HG02798 (cell line): ENCODE results near the gene NFATC2.
A peak's percentile ranks its signal among the peaks of the same experiment; 100 is the strongest.

Experiments used
- ATAC-seq: cut with Tn5 transposase; IDR thresholded peaks from one replicate; pipeline ENCODE4 v1.9.1; 2021; ENCODE audit warnings: mild to moderate bottlenecking; ENCODE audit not compliant: unreplicated experiment, poor library complexity

The NFATC2 gene

DNA sequence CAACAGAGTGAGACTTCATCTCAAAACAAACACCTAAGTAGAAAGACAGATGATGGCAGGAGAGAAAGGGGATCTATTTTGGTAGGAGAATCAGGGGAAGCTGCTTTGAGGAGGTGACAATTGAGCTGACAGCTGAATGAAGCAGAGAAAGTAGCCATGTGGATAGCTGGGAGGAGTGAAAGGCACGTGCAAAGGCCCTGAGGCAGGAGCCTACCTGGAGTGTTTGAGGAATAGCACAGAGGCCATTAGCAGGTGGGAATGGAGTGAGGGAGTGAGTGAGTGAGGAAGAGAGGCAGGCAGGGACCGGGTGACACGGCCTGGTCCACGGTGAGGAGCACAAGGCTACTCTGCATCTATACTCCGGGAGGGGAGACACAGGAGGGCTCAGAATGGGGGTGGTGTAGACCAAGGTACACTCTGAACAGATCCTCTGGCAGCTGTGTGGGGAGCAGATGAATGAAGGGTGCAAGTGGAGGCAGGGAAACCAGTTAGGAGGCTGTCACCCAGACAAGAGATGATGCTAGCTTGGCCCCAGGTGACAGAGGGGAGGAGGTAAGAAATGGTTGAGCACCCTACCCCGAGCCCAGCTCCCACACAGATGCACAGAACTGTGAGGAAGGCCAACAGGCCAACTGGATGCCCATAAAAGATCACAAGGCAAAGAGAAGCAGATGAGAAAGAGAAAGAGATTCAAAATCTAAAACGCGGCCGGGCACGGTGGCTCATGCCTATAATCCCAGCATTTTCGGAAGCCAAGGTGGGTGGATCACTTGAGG lies 43.6 kb downstream of the NFATC2 start:
- no peak for ATAC-seq

DNA sequence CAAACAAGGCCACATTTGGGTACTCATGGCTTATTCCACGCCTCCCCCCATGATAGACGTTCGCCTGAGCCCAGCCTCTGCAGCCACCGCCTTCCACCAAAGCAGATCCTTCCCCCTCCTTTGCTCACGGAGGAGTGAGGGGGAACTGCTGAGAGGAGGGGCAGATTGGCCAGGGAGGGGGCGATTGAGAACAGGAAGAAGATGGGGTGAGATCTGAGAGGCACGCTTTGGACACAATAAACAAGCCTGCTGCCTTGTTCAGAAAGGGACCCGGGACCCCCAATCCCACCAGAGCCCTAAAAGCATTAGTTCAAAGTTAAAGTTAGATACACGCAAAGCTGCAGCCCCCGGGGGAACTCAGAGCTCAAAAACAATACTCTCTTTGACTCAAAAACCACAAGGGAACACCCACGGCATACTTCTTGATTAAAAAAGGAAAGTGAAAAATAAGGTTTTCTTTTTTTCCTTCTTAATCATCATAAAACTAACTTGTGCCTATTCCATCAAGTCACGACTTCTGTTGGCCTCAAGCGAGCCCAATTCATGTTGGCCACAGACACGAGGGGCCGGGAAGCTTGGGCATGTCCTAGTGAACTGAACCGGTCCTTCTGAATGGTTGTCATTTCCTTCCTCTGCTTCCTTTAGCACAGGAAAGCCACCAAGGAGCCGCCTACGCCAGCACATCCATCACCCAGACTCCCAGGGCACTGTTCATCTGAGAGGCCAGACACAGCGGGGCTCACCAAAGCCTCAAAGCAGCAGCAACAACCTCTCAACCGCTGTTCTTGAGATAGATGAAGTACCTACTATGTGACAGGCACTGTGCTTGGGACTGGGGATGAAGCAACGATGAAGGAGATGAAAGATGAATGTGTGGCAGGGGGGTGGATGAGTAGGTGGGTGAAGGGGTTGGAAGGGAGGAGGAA lies 44.7 kb downstream of the NFATC2 start:
- ATAC-seq: peak; percentile 35

DNA sequence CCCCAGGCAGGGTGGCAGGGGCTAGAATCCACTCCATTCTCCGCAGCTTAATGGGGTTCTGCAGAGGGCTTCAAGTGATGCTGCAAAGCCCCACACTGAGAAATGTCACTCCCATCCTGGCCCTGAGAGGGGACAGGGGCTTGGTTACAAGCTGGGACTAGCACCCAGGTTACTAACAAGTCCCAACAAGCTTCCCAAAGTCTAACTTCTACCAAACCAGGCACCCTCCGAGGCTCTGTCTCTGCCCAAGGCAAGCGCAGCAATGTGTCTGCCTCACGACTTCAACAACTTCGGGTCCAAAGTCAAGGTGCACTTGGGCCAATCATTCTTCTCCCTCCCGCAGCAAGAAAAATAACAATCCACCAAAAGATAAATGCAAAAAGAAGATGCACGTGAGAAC lies 45.6 kb downstream of the NFATC2 start:
- no peak for ATAC-seq

DNA sequence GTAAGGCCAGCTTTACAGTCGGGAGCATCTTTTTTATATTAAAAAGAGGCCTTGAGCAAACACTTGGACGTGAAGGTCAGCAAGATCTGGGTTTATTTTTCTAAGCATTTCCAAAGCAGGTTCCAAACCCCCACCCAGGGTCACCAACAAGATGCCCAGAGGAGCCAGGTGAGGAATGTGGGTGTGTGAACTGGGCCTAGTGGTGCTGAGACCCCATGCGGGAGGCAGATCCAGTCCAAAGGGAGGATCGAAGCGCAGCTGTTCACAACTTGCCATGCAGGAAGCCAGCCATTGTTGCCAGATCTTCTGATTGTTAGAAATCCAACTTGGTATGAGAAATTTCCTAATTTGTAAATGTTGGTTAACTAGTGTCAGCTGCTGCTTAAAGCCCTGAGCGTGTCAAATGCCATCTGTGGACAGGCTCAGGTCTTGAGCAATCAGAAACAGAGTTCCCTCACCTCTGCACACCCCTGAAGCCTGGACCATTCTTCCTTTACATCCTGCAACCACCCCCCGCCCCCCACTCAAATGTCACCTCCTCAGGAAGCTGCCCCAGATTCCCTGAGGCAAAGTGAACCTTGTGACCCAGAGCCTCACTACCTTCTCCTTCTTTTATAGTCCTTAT lies 46.5 kb downstream of the NFATC2 start:
- no peak for ATAC-seq

DNA sequence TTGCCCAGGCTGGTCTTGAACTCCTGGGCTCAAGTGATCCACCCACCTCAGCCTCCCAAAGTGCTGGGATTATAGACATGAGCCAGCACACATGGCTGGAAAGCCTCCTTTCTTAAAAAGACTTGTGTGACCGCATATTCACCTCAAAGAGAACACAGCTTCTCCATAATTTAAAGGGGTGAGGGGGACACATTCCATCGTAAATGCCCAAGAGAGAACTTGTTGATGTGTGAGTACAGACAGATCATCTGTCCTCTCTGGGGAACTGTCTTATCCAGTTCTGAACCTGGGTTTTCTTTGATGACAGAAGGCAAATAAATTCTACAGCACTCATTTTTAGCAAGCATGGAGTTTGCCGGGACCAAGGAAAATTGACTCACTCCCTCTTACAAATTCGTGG lies 47.2 kb downstream of the NFATC2 start:
- no peak for ATAC-seq

DNA sequence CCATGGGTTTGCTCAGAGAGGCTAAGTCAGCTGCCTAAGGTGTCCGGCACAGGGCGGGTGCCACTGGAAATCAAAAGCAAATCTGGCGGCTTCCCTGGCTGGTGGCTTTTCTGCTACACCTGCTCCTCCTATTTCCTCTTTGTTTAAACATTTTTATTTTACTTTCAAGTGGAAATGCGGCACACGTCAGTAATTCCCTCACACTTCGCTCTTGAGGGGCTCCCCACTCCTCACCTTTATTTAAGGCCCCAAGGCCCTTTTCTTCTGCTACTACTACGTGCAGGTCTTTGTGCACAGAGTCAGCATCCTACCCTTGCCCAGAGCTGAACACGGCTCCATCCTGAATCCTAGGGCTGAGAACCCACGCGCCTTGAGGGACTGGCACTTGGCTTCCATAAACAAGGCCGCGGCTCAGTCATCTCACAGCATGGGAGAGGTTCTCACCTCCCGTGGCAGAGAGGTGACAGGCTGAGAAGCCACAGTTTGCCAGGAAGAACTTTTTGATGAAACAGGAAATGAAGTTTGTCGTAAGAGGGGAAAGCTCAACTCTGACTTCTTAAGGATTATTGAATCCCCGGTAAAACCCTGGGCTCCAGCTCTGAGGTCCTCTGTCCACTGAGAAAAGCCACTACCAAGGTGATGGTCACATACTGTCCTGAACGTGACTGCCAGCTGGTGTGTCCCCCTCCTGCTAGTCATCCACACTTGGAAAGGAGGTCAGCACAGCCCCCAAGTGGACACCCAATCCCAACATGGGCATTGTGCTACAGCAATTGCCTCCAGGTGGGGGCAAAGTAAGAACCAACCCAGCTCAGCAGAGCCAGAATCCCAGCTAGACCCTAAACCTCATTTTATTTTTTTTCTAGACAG lies 48.0 kb downstream of the NFATC2 start:
- ATAC-seq: no peak

DNA sequence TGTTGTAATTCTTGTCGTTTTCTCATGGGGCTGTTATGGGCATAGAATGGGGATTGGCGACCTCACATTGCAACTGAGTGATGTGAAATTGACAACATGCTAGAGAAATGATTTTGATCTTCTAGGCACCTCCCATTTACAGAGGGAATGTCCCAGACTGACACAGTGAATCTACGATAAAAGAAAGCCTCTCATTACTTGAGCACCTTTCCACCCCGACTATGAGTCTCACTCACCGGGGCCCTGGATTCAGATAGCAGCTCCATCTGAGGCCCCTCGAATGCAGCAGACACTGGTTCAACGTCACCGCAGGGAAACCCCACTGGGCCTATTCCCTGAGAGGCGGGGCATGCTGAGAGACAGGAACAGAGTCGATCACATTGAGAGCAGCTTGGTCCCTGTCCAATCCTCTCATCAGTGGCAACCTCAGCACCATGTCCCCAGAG lies 49.1 kb downstream of the NFATC2 start:
- no peak for ATAC-seq

DNA sequence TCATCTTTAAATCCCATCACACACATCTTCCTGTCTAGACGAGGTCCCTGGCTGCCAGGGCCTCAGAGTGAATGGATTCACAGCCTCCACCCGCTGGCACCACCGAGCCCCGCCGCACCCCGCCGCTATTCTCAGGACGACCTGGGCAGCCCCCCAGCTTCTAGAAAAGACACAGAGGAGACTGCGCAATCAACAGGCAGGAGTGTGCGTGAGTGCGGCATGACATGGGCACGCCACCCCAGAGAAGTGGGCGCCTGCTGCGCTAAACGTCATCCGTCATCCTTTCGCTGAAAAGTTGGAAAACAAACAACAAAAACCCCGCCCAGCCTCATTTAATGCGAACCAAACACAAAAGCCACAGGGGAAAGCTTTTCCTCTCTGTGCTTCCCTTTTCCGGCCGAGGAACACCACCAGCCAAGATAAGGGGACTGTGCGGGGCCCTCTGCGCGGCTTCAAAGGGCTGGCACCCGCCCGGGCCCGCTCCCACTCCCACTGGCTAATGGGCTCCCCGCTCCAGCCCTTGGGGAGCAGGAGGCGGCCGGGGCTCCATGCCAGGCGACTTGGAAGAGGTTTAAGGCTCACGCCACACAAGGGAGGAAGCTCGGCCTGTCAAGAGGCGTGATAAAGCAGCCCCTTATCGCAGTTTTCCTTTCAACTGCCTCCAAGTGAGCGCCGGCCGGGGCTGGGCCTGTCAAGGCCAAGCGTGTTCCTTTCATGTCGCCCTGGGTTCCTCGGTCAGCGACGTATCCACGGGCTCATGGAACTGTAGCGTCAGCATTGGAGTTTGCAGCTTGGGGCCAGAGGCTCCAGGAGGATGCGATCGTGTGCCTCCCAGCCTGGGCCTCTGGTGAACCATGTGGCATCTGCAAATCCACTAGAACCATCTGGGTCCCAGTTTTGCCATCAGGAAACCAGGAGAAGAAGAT lies 50.1 kb downstream of the NFATC2 start:
- no peak for ATAC-seq

DNA sequence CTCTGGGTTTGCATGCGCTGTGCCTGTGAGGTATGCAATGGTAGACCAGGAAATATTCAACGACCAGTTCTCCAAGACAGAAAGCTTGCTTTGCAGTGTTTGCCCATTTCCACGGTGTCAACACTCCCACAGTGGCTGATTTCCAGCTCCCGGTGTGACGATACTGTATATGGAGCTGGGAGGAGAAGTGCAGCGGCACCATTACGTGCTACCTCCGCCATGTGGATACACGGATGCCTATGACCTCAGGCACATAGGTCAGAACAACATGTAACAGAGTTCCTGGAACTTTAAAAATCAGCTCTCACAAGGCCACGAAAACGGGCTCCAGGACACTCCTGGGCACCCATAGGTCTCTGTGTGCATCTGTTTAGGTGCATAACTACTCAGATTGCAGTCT lies 51.1 kb downstream of the NFATC2 start:
- no peak for ATAC-seq

DNA sequence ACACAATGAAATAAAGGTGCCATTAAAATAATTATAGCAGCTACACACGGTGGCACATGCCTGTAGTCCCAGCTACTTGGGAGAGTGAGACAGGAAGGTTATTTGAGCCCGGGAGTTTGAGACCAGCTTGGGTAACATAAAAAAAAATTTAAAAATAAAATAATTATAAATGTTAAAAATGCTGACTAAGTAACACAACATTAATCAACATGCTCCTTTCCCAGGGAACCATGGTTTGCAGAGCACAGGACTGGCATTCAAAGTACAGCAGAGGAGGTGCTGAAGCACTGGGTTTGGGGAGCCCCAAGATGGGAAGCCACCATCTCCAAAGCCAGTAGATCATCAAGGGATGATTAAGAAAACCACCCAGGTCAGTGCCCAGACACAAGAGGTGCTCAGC lies 51.9 kb downstream of the NFATC2 start:
- ATAC-seq: no peak

DNA sequence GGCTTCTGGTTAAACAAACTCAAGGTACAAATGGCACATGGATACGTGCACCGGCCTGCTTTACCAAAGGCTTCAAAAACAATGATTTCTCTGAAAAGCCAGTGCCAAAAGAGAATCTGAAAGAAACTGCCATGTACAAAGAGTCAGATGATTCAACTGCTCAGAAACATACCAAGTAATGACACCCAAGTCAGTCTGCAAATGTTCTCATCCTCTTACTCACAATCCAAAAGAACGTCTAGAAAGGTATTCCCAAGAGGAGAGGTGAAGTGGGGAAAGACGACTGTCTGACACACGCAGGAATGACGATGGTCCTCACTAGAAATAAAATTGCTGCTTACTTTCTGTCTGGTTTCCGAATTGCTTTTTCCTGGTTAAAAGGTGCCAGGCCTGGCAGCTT lies 52.9 kb downstream of the NFATC2 start:
- no peak for ATAC-seq

DNA sequence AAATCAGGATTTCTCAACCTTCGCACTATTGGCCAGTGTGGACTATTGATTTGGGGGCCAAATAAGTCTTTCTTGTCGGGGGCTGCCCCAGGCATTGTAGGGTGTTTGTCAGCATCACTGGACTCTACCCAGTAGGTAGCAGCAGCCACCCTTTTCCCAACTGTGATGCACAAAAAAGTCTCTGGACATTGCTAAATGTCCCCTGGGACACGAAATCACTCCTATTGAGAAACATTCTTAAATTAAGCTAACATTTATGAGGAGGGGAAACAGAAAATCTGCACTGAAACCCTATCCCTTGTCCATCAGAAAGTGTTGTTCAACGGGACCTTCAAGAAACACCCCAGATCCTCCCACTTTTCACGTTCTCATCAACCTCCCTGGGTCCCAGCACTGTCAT lies 54.2 kb downstream of the NFATC2 start:
- no peak for ATAC-seq

DNA sequence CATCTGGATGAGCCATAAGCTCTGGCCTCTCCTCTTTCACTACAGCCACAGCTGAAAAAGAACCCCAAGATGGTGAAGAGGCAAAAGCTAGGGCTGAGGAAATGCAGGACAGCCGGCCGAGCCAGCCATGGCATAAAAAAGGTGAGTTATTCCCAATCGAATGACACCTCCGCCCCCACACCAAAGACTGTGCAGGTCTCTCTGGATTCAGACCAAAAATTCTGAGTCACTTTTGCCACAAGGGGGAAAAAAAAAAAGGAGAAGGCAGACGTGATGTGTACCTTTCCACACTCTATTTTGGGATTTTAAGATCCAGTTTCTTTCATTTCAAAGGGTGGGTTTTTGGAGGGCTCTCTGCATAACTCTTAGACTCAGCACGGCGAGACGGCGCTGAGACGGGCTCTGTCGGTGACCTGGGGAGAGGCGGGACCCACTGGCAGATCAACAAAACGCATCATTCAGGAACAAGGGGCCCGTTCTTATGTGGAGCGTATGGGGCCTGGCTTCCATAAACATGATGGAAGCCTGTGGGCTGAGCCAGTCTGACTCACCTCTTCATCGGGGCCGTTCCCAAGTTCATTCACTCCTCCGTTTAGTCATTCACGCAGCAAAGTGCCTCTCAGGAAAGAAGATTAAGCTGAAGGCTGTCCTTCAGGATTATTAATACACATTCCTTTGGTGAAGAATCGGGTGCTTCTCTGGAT lies 54.8 kb downstream of the NFATC2 start:
- no peak for ATAC-seq

DNA sequence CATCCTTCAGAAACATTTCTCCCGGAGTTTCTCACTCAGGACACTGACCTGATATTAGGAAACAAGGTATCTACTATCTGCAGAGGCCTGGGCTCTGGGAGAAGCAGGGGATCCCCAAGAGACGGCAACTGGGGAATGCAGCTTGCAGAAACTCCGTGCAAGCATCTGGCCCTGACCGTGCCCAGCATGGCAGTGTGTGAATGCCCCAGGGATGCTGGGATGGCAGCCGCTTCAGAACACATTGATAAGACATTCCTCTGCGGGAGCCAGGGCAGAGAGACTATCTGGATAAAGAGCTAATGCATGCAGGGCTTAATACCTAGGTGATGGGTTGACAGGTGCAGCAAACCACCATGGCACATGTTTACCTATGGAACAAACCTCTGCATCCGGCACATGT lies 55.4 kb downstream of the NFATC2 start:
- no peak for ATAC-seq

DNA sequence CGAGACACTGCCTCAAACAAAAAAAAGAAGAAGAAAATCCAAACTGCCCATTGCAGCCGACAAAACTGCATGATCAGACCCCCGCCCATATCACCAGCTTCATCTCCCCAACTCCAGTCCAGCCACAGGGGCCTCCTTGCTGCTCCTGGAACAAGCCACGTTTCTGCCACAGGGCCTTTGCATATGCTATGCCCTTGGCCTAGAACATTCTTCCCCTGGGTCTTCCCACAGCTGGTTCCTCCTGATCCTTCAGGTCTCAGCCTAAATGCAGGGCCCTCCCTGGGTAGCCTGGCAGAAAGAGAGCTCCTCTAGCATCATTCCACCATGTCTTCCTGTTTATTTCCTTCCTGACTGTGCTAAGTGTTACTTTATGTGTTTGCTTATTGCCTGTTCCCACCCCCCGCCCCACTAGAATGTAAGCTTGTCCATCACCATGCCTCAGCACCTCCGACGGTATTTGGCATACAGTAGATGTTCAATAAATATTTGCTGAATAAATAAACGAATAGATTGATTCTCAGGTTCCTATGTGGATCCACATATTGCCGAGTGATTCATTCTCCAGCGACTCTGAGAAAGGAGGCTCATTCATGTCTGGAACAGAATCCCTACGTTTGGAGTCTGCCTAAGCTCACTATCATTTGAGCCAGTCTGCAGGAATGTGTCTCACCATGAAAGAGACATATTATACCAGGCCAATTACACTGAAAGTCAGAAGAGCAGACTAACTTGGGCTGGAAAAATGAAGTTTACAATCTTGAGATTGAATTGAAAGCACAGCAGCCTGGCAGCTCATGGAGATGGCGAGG lies 56.1 kb downstream of the NFATC2 start:
- no peak for ATAC-seq

DNA sequence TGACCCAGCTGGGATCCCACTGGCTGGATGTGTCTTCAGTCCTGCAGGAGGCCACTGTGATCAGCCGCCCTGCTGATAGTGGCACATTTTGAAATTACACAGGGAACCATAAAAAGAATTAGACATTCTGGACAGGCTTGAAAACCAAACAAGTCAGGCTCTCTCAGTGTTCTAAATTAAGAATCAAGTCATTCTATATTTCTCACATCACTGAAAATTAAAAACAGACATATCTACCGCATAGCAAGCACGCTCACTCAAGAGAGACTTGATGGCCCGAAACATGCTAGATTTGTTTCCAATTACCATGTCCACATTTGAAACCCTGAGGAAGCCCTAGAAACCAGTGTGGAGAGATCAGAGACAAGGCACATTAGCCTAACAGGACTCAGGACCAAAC lies 57.7 kb downstream of the NFATC2 start:
- no peak for ATAC-seq

DNA sequence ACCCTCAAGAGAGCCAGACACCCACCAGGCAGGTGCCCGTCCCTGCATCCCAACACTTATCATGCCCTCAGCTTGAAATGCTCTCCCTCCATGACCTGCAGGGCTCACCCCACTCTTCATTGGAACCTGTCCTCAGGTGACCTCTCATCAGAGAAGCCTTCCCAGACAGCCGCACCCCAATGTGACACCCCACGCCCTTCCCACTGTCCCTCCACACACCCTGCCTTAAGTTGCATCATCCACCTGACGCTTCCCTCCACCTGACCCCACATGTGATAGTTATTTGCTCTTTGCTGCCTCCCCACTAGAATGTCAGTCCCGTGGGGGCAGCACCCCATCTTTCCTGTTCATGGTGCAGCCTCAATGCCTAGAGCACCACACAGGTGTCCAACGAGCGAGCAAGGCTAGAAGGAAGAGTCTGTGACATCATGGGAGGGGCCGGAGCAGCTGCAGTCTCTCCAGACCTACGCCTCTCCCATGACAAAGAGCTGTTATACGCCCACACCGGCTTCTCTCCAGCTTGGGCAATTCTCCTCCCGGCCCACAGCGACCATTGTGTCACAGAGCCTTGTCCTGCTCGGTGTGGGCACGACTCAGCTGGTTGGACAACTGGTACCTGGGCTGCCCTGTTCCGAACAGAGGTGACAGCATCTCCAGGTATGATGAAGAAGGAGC lies 58.2 kb downstream of the NFATC2 start:
- ATAC-seq: no peak
